Measurements from ENCODE around the gene PRR29.
A peak's percentile ranks its signal among the peaks of the same experiment; 100 is the strongest.

The PRR29 gene

DNA sequence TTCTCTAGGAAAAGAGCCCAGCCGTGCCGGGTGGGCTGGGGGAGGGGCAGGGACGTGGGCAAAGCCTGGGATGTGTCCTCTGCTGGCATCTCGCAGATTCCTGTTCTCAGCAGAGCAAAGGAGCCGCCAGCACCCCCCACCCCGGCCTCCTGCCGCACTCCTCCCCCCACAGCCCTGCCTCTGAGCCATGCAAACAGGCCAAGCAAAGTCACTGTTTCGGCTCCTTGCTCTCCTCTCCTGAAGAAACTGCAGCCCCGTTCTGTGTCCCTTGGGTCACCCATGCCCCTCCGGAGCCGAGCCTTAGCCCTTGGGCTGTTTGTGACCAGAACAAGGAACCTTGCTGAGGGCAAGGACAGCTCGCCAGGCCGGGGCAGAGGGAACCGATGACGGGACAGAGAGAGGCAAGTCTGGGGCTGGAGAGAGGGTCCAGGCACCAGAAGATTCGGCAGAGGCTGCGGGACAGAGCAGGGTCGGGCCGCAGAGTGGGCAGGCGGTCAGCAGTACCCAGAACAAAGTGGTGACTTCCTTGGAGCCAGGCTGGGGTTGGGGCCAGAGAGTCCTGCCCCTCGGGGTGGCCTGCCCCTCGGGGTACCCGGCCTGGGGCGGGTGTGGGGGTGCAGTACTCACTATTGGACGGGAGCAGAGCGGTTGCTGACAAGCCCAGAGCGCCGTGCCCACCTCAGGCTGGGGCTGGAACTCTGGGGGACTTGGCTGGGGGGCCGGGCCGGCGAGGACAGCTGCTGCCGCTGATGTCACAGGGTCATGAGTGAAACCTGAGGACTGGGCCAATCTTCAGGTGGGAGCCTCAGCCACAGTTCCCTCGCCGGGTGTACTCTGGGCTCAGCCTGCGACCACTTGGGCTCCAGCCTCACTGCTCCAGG lies 9.2 kb upstream of the PRR29 start:
- no peak overlapping the region for H3K4me3 ChIP-seq (replicated peaks in 1 of 2; ENCODE audit: low read depth in 2 of 2, low read length in 2 of 2)
- DNase-seq (ENCODE audit: low read depth in 2 of 2), result peak in 1 of 2 donors; percentile 44
- TF ChIP-seq, protein P1, sequence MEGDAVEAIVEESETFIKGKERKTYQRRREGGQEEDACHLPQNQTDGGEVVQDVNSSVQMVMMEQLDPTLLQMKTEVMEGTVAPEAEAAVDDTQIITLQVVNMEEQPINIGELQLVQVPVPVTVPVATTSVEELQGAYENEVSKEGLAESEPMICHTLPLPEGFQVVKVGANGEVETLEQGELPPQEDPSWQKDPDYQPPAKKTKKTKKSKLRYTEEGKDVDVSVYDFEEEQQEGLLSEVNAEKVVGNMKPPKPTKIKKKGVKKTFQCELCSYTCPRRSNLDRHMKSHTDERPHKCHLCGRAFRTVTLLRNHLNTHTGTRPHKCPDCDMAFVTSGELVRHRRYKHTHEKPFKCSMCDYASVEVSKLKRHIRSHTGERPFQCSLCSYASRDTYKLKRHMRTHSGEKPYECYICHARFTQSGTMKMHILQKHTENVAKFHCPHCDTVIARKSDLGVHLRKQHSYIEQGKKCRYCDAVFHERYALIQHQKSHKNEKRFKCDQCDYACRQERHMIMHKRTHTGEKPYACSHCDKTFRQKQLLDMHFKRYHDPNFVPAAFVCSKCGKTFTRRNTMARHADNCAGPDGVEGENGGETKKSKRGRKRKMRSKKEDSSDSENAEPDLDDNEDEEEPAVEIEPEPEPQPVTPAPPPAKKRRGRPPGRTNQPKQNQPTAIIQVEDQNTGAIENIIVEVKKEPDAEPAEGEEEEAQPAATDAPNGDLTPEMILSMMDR (IDR thresholded peaks at IDR 0.05; ENCODE audit: low read depth, low read length), result no peak

DNA sequence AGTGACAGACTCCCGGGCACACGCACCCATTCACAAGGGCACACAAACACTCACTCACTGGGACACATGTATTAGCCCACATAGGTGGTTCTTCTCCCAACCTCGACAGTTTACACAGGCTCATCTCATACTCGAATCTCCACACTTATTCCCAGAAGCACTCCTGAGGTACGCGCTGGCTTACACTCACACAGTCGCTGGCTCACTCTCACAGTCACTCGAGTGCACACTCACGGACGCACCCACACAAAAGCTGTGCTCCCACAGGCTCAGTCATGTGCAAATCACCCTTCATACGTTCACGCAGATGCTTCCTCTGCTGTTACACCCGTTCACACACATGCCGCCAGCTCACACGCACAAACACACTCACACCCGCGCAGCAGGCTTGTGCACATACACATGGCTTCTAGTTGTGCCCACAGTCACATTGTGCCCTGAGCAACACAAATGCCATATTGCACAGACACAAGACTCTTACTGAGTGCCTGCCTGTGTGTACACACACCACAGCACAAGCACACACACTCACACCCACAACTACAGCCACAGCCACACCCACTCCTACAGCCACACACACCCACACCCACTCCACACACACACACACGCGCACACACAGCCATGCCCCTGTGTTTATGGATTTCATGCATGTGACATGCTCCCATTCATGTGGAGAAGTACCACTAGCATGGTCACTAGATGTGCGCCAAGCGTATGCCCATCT lies 8.4 kb upstream of the PRR29 start:
- TF ChIP-seq, protein P1 (IDR thresholded peaks at IDR 0.05; ENCODE audit: low read depth, low read length), result no peak
- DNase-seq (ENCODE audit: low read depth in 2 of 2), result no peak
- no peak overlapping the region for H3K4me3 ChIP-seq (replicated peaks in 1 of 2; ENCODE audit: low read depth in 2 of 2, low read length in 2 of 2)

DNA sequence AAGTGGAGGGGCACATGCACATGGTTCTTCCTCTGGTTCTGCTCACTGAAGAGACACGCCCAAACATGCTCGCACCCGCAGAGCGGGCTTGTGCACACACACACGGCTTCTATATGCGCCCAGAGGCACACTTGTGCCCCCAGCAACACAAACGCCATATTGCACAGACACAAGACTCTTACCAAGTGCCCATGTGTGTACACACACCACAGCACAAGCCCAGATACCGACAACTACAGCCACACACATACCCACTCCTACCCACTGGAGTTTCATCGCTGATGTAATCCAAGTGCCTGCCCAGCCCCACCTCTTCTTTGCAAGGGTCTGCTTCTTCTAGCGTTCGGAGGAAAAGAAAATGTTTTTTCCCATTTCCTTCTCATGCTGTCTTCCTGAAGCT lies 6.5 kb upstream of the PRR29 start:
- TF ChIP-seq, protein P1 (IDR thresholded peaks at IDR 0.05; ENCODE audit: low read depth, low read length), result no peak
- DNase-seq (ENCODE audit: low read depth in 2 of 2), result no peak
- no peak overlapping the region for H3K4me3 ChIP-seq (replicated peaks in 1 of 2; ENCODE audit: low read depth in 2 of 2, low read length in 2 of 2)

DNA sequence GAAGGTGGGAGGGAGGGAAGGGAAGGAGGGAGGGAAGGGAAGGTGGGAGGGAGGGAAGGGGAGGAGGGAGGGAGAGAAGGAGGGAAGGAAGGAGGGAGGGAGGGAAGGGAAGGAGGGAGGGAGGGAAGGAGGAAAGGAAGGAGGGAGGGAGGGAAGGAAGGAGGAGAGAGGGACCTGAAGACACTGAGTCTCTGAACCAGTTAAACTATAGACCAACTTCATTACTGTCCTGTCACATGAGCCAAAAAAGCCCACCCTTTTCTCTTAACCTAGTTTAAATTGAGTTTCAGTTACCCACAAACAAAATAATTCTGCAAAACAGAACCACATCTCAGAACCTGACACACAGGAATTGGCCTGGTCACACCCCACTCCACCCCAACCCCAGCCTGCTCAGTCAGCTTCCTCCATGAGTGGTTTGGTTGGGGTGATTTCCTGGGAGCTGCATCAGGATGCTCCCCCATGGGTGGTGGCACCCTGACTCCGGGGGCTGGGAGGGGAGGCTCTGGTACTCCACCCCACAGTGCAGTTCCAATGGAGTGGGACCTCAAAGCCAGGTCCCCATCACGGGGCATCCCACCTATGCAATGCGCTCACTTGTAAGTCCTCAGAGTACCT lies 4.7 kb upstream of the PRR29 start:
- no peak for DNase-seq (ENCODE audit: low read depth in 2 of 2)
- no peak overlapping the region for H3K4me3 ChIP-seq (replicated peaks in 1 of 2; ENCODE audit: low read depth in 2 of 2, low read length in 2 of 2)

DNA sequence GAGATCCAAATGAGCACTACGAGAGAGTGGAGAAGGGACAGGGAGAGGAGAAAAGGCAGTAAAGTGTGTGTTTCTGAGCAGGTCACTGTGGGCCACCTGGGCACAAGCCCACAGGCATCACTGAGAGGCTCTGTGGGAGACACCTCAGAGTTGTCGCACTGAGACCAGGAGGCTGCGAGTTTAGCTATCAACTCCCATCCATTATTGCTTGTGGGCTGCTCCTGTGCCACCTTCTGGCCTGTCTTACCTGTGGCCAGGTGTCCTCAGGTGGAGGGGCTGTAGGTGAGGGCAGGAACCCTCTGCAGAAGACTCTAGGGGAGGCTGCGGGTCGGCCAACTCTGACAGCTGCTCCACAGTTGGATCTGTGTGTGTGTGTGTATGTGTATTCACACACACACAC lies 2.5 kb upstream of the PRR29 start:
- TF ChIP-seq, protein P1 (IDR thresholded peaks at IDR 0.05; ENCODE audit: low read depth, low read length), result no peak
- DNase-seq (ENCODE audit: low read depth in 2 of 2), result no peak

More for the DNA sequence above, 4.7 kb upstream of the PRR29 start:
- TF ChIP-seq, protein P1 (IDR thresholded peaks at IDR 0.05; ENCODE audit: low read depth, low read length), result no peak

DNA sequence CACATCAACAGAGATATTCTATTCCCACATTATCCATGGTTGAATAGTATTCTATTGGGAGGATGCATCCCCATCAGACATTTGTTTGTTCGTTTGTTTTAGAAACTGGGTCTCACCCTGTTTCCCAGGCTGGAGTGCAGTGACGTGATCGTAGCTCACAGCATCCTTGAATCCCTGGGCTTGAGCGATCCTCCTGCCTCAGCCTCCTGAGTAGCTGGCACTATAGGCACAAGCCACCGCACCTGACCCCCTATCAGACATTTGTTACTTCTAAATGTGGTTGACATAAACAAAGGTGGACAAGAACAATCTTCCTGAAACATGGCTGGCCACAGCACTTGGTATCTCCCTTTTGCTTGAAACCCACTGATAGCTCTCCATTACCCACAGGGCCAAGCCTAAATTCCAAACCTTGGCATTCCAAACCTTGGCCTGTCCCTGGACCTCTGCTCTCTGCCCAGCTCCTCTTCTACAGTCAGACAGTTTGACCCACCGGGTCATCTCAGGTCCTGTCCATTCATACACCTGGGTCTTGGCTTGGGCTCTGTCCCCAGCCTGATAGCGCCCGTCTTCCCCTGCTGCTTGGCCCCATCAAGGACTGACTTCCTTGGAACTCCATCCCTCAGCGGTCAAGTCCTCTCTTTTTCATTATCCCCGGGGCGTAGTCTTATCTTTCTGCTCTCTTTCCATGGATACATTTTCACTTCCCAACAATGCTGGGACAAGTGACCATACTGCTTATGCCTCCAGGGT lies 1.5 kb upstream of the PRR29 start:
- no peak overlapping the region for H3K4me3 ChIP-seq (replicated peaks in 1 of 2; ENCODE audit: low read depth in 2 of 2, low read length in 2 of 2)
- TF ChIP-seq, protein P1 (IDR thresholded peaks at IDR 0.05; ENCODE audit: low read depth, low read length), result no peak
- no peak for DNase-seq (ENCODE audit: low read depth in 2 of 2)

More for the DNA sequence above, 2.5 kb upstream of the PRR29 start:
- no peak overlapping the region for H3K4me3 ChIP-seq (replicated peaks in 1 of 2; ENCODE audit: low read depth in 2 of 2, low read length in 2 of 2)

All from cardiac fibroblast (primary cell).